ENCODE results near the gene RSRC1. TPM values are rescaled to one million over a fixed set of nuclear protein-coding genes. Genes with fewer than 3 reads are reported as not detected.

RSRC1 gene
- total RNA-seq, 1 experiment from 2014 or later = 39.9 TPM

GRCh38 chr3:158248261-158248660 is 138.4 kb downstream of the RSRC1 start:
- H3K36me3 ChIP-seq = no peaks in the 10 kb centered on the region
- 0 out of 2 replicates have a peak, but pooled peaks cover 4% of the 10 kb centered on the region for H3K4me1 ChIP-seq (replicated peaks)
- H3K27me3 ChIP-seq (replicated peaks) = no peaks in the 10 kb centered on the region
- no peak overlapping the region for H3K27ac ChIP-seq
- H3K9me3 ChIP-seq (replicated peaks) = 0 out of 2 replicates have a peak, but pooled peaks cover 2% of the 10 kb centered on the region
- H3K4me3 ChIP-seq = no peak overlapping the region
- DNase-seq (ENCODE audit: low read depth in 1 of 2, low spot score in 2 of 2) = no peak

DNA sequence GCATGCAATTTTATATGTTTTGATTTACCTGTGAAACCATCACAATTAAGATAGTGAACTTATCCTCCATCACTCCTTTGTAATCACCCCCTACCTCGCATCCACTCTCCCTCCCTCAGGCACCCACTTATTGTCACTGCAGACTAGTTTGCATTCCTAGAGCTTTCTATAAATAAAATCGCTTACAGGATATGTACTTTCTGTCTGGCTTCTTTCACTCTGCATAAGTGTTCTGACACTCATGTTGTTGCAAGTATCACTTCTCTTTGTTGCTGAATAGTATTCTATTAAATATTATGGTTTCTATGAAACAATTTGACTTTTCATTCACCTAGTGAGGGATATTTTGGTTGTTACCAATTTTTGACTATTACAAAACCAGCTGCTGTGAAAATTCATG is 139.3 kb downstream of the RSRC1 start:
- Histone ChIP-seq H3K27me3 (replicated peaks) (no peaks in the 10 kb centered on the region), H3K4me1 (replicated peaks) (0 out of 2 replicates have a peak, but pooled peaks cover 4% of the 10 kb centered on the region), H3K9me3 (replicated peaks) (0 out of 2 replicates have a peak, but pooled peaks cover 2% of the 10 kb centered on the region), H3K36me3 (no peaks in the 10 kb centered on the region), H3K27ac (no peak overlapping the region), H3K4me3 (no peak overlapping the region)
- DNase-seq (ENCODE audit: low read depth in 1 of 2, low spot score in 2 of 2) = no peak

- Histone ChIP-seq H3K36me3 (no peaks in the 10 kb centered on the region), H3K9me3 (replicated peaks) (no peaks in the 10 kb centered on the region), H3K27ac (no peak overlapping the region), H3K27me3 (replicated peaks) (no peaks in the 10 kb centered on the region), H3K4me1 (replicated peaks) (no peaks in the 10 kb centered on the region), H3K4me3 (no peak overlapping the region)
- DNase-seq (ENCODE audit: low read depth in 1 of 2, low spot score in 2 of 2) = no peak
Observed at GRCh38 chr3:158258619-158259018, 148.7 kb downstream of the RSRC1 start.

DNA sequence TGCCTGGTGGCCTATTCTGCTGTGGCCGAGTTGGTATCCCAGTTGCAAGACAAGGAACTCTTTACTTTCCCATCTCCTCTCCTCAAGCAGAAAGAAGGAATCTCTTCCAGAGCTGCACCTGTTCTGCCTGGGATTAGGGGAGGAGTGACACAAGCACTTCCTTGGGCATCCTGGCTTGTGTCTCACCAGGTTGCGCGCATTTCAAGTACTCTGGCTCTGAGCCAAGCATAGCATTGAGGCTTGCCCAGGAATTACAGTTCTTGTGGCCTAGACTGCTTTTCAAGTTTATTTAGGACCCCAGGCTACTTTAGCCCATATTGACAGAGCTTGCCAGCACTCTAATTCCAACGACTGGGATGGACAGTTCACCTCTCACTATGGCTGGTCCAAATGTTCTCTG is 150.5 kb downstream of the RSRC1 start:
- DNase-seq (ENCODE audit: low read depth in 1 of 2, low spot score in 2 of 2) = no peak
- no peak overlapping the region for H3K27ac ChIP-seq

GRCh38 chr3:158261371-158261991 is 151.6 kb downstream of the RSRC1 start:
- no peak overlapping the region for H3K27ac ChIP-seq
- no peak for DNase-seq (ENCODE audit: low read depth in 1 of 2, low spot score in 2 of 2)
- H3K36me3 ChIP-seq = no peaks in the 10 kb centered on the region
- H3K4me3 ChIP-seq = no peak overlapping the region
- H3K9me3 ChIP-seq (replicated peaks) = no peaks in the 10 kb centered on the region
- no peaks in the 10 kb centered on the region for H3K27me3 ChIP-seq (replicated peaks)
- no peaks in the 10 kb centered on the region for H3K4me1 ChIP-seq (replicated peaks)

More for the DNA sequence above, 150.5 kb downstream of the RSRC1 start:
- Histone ChIP-seq H3K27me3 (replicated peaks) (no peaks in the 10 kb centered on the region), H3K36me3 (no peaks in the 10 kb centered on the region), H3K9me3 (replicated peaks) (no peaks in the 10 kb centered on the region), H3K4me3 (no peak overlapping the region), H3K4me1 (replicated peaks) (no peaks in the 10 kb centered on the region)

- Histone ChIP-seq H3K4me3 (no peak overlapping the region), H3K27ac (no peak overlapping the region), H3K27me3 (replicated peaks) (no peaks in the 10 kb centered on the region), H3K36me3 (no peaks in the 10 kb centered on the region), H3K9me3 (replicated peaks) (0 out of 2 replicates have a peak, but pooled peaks cover 4% of the 10 kb centered on the region), H3K4me1 (replicated peaks) (no peaks in the 10 kb centered on the region)
- no peak for DNase-seq (ENCODE audit: low read depth in 1 of 2, low spot score in 2 of 2)
Observed at GRCh38 chr3:158264894-158265293, 155.0 kb downstream of the RSRC1 start.

- H3K4me1 ChIP-seq (replicated peaks) = no peaks in the 10 kb centered on the region
- DNase-seq (ENCODE audit: low read depth in 1 of 2, low spot score in 2 of 2) = no peak
- no peaks in the 10 kb centered on the region for H3K36me3 ChIP-seq
- H3K4me3 ChIP-seq = no peak overlapping the region
- H3K27me3 ChIP-seq (replicated peaks) = no peaks in the 10 kb centered on the region
- 0 out of 2 replicates have a peak, but pooled peaks cover 4% of the 10 kb centered on the region for H3K9me3 ChIP-seq (replicated peaks)
- H3K27ac ChIP-seq = no peak overlapping the region
Observed at GRCh38 chr3:158267015-158267414, 157.1 kb downstream of the RSRC1 start.

DNA sequence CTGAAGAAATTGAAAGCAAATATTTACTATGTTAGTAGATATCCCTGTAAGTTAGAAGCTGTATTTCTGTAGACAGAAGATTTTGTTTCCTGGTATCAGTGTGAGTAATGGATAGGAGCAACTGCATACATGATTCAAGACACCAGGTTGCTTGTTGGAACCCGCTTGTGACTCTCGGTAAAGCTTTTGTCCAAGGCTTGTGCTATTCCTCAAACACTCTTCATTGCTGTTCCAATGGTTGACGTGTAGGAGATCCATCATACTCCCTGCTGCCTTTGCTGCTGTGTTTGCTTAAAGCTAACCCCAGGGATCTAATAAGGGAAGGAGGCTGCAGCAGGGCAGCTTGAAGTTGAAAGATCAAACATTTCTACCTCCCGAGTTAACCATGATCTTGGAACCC is 160.1 kb downstream of the RSRC1 start:
- Histone ChIP-seq H3K36me3 (no peaks in the 10 kb centered on the region), H3K27ac (no peak overlapping the region), H3K4me3 (no peak overlapping the region), H3K4me1 (replicated peaks) (no peaks in the 10 kb centered on the region), H3K27me3 (replicated peaks) (no peaks in the 10 kb centered on the region), H3K9me3 (replicated peaks) (0 out of 2 replicates have a peak, but pooled peaks cover 4% of the 10 kb centered on the region)
- DNase-seq (ENCODE audit: low read depth in 1 of 2, low spot score in 2 of 2) = no peak

DNA sequence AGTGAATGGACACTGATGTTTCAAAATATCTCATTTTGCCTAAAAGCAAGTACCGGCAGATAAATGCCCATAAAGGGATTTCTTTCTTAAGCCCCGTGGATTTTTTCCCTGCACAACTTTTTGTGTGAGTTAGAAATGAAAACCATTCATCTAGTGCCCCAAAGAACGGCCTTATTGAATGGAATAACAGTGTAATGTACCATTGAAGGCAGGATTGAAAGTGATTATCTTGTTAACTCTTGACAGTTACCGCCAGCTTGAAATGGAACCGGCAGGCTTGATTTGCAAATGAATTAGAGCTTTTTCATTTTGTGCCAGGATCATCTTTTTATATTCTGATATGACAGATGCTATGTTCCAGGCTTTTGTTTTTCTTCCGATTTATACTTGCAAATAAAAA is 162.2 kb downstream of the RSRC1 start:
- no peaks in the 10 kb centered on the region for H3K4me1 ChIP-seq (replicated peaks)
- H3K4me3 ChIP-seq = no peak overlapping the region
- no peak overlapping the region for H3K27ac ChIP-seq
- 0 out of 2 replicates have a peak, but pooled peaks cover under 1% of the 10 kb centered on the region for H3K9me3 ChIP-seq (replicated peaks)
- H3K27me3 ChIP-seq (replicated peaks) = no peaks in the 10 kb centered on the region
- DNase-seq (ENCODE audit: low read depth in 1 of 2, low spot score in 2 of 2) = no peak
- no peaks in the 10 kb centered on the region for H3K36me3 ChIP-seq

DNA sequence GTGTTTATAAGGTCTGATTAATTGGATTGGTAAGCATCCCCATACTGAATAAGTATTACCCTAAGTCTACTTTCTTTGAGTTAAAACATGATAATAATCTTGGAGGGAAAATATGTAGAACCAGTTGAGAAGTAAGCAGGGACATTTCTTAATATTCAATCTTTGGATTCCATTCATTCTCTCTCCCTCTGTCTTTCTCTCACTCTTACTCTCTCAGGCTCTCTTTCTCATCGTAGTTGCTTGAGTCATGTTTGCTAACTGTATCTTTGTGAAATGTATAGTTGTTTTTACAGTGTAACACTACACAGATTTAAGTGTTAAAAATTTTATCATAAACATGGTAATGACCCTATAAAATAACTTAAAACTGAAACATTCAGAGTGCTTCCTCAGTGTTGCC is 163.8 kb downstream of the RSRC1 start:
- Histone ChIP-seq H3K4me3 (no peak overlapping the region), H3K27ac (no peak overlapping the region), H3K4me1 (replicated peaks) (no peaks in the 10 kb centered on the region), H3K36me3 (no peaks in the 10 kb centered on the region), H3K9me3 (replicated peaks) (no peaks in the 10 kb centered on the region), H3K27me3 (replicated peaks) (no peaks in the 10 kb centered on the region)
- DNase-seq (ENCODE audit: low read depth in 1 of 2, low spot score in 2 of 2) = no peak

DNA sequence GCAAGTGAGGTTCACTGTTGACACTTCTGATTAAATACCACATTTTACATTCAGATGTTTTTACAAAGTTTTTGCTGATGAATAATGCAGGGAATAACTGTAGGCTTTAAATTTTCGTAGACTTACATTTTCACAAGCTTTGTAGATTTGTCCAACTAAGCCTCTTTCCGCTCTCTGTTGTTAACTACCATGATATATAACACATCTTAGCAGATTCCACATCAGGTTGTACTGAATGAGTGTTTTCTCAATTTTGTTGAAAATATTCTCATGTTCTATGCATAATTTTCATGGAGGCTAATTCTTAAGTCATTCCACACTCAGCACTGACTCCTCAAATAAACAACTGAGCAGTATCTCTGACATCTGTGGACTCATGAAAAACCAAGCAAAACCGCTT is 168.3 kb downstream of the RSRC1 start:
- no peaks in the 10 kb centered on the region for H3K36me3 ChIP-seq
- no peak for DNase-seq (ENCODE audit: low read depth in 1 of 2, low spot score in 2 of 2)

DNA sequence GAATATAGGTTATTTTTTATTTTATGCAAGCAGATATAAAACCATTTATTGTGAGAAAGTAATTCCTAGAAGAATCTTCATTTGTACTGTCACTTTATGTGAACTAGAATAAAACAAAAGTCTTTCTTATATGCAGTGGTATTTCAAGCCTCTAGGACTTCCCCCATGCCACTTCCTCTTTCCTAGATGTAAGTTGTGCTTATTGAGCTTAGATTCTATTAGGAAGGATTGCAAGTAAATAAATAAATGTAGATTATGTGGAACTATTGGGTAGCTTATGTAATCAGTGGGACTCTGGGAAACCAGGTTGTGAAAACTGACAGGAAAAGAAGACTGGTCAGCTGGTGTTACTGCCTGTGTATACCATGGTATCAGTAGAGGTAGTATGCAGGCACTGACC is 169.7 kb downstream of the RSRC1 start:
- no peaks in the 10 kb centered on the region; the same call in 1 of the 2 replicates for H3K9me3 ChIP-seq (replicated peaks)

More for the DNA sequence above, 168.3 kb downstream of the RSRC1 start:
- no peaks in the 10 kb centered on the region for H3K4me1 ChIP-seq (replicated peaks)
- H3K9me3 ChIP-seq (replicated peaks) = no peaks in the 10 kb centered on the region; the same call in 1 of the 2 replicates
- no peak overlapping the region for H3K4me3 ChIP-seq
- no peaks in the 10 kb centered on the region for H3K27me3 ChIP-seq (replicated peaks)
- no peak overlapping the region for H3K27ac ChIP-seq

GRCh38 chr3:158295771-158296170 is 185.9 kb downstream of the RSRC1 start:
- Histone ChIP-seq H3K4me1 (replicated peaks) (no peaks in the 10 kb centered on the region), H3K4me3 (no peak overlapping the region), H3K36me3 (no peaks in the 10 kb centered on the region), H3K27me3 (replicated peaks) (no peaks in the 10 kb centered on the region), H3K9me3 (replicated peaks) (no peaks in the 10 kb centered on the region), H3K27ac (no peak overlapping the region)
- no peak for DNase-seq (ENCODE audit: low read depth in 1 of 2, low spot score in 2 of 2)

More for the DNA sequence above, 169.7 kb downstream of the RSRC1 start:
- H3K4me1 ChIP-seq (replicated peaks) = no peaks in the 10 kb centered on the region
- H3K4me3 ChIP-seq = no peak overlapping the region
- H3K36me3 ChIP-seq = no peaks in the 10 kb centered on the region
- H3K27ac ChIP-seq = no peak overlapping the region
- no peak for DNase-seq (ENCODE audit: low read depth in 1 of 2, low spot score in 2 of 2)
- no peaks in the 10 kb centered on the region for H3K27me3 ChIP-seq (replicated peaks)

DNA sequence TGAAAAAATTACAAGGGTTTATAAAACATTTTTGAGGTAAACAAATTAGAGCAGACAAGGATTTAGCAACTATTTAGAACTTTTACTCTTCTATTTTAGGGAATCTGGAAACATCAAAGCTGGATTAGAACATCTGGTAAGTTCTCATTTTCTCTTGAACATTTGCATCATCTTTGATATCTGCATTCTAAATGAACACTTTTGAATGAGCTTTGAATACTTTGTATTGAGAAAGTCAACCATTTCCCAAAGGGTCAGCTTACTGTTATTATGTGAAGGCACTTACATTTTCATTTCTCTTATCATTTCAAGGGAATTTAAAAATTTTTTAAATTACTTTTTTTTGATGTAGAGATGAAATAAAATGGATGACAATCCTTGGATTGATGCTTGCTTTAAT is 188.1 kb downstream of the RSRC1 start:
- no peaks in the 10 kb centered on the region for H3K27me3 ChIP-seq (replicated peaks)
- DNase-seq (ENCODE audit: low read depth in 1 of 2, low spot score in 2 of 2) = no peak
- no peaks in the 10 kb centered on the region for H3K36me3 ChIP-seq
- H3K4me1 ChIP-seq (replicated peaks) = no peaks in the 10 kb centered on the region
- H3K4me3 ChIP-seq = no peak overlapping the region
- H3K27ac ChIP-seq = no peak overlapping the region
- H3K9me3 ChIP-seq (replicated peaks) = no peaks in the 10 kb centered on the region
